ENCODE measurements around the gene XCR1. TPM values are rescaled to one million over a fixed set of nuclear protein-coding genes. Genes with fewer than 3 reads are reported as not detected.

XCR1 gene
- total RNA-seq, 4 donors from 2014 or later: 0.04 TPM; not detected in 3

DNA sequence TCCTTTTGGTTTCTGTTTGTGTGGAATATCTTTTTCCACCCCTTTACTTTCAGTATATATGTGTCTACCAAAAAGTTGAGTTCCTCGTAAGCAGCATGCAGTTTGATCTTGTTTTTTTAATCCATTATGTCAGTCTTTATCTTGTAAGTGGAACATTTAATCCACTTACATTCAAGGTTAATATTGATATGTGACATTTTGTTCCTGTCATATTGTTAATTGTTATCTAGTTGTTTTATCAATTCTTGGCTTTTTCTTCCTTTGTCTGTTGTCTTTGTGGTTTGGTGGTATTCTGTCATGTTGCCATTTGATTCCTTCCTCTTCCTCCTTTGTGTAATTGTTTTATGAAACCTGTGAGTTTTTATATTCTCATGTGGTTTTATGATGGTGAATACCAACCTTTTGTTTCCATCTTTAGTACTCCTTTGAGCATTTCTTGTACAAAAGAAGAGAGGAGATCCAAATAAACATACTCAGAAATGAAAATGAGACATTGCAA lies 43.4 kb upstream of the XCR1 start:
- no peak overlapping the region for H3K4me3 ChIP-seq
- TF ChIP-seq, protein P1, sequence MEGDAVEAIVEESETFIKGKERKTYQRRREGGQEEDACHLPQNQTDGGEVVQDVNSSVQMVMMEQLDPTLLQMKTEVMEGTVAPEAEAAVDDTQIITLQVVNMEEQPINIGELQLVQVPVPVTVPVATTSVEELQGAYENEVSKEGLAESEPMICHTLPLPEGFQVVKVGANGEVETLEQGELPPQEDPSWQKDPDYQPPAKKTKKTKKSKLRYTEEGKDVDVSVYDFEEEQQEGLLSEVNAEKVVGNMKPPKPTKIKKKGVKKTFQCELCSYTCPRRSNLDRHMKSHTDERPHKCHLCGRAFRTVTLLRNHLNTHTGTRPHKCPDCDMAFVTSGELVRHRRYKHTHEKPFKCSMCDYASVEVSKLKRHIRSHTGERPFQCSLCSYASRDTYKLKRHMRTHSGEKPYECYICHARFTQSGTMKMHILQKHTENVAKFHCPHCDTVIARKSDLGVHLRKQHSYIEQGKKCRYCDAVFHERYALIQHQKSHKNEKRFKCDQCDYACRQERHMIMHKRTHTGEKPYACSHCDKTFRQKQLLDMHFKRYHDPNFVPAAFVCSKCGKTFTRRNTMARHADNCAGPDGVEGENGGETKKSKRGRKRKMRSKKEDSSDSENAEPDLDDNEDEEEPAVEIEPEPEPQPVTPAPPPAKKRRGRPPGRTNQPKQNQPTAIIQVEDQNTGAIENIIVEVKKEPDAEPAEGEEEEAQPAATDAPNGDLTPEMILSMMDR (IDR thresholded peaks at IDR 0.05 in 4 of 5, conservative IDR thresholded peaks at IDR 0.05 in 1 of 5): no peak
- TF ChIP-seq POLR2A (IDR thresholded peaks at IDR 0.05): no peak
- no peak overlapping the region for H3K27ac ChIP-seq
- intact Hi-C loops (cut with DNase I; ENCODE audit: low total_unique reads): loop anchor here (10.0 kb wide), 1 partner anchor 226 kb away; the partner anchor contains the start of gene LZTFL1
- H3K9me3 ChIP-seq: no peaks in the 10 kb centered on the region
- no peaks in the 10 kb centered on the region for H3K36me3 ChIP-seq
- DNase-seq (no peak), ATAC-seq (no peak)
- in situ Hi-C loops (cut with MboI; ENCODE audit: low sequenced_read_pairs in 4 of 4): loop anchor here in 2 of 4 donors (10.0 to 25.0 kb wide), 2 partner anchors 306 to 308 kb away; no protein-coding TSS in a partner anchor
- H3K27me3 ChIP-seq: no peaks in the 10 kb centered on the region
- H3K4me1 ChIP-seq: peaks cover 7 to 21% of the 10 kb centered on the region in 2 donors

GRCh38 chr3:46068501-46068900 lies 41.2 kb upstream of the XCR1 start:
- TF ChIP-seq POLR2A (IDR thresholded peaks at IDR 0.05): no peak
- TF ChIP-seq, protein P1 (IDR thresholded peaks at IDR 0.05 in 4 of 5, conservative IDR thresholded peaks at IDR 0.05 in 1 of 5): no peak

GRCh38 chr3:46067401-46067800 lies 40.1 kb upstream of the XCR1 start:
- no peak for DNase-seq
- Histone ChIP-seq H3K27ac (peak overlapping the region in 3 of 4 donors; percentile 25 to 76 (median 58)), H3K36me3 (no peaks in the 10 kb centered on the region), H3K4me3 (no peak overlapping the region), H3K4me1 (peaks cover 32 to 43% of the 10 kb centered on the region in 2 donors), H3K27me3 (no peaks in the 10 kb centered on the region), H3K9me3 (no peaks in the 10 kb centered on the region)
- in situ Hi-C loops (cut with MboI; ENCODE audit: low sequenced_read_pairs in 4 of 4) (loop anchor here in 2 of 4 donors (10.0 to 25.0 kb wide), 2 partner anchors 305 to 313 kb away; no protein-coding TSS in a partner anchor), intact Hi-C loops (cut with DNase I; ENCODE audit: low total_unique reads) (no loop called here)
- no peak for TF ChIP-seq POLR2A (IDR thresholded peaks at IDR 0.05)
- TF ChIP-seq, protein P1 (IDR thresholded peaks at IDR 0.05 in 4 of 5, conservative IDR thresholded peaks at IDR 0.05 in 1 of 5): no peak
- no peak for ATAC-seq

More at GRCh38 chr3:46068501-46068900, 41.2 kb upstream of the XCR1 start:
- H3K9me3 ChIP-seq: no peaks in the 10 kb centered on the region
- in situ Hi-C loops (cut with MboI; ENCODE audit: low sequenced_read_pairs in 4 of 4): loop anchor here in 2 of 4 donors (10.0 to 25.0 kb wide), 2 partner anchors 306 to 314 kb away; no protein-coding TSS in a partner anchor
- no peak for DNase-seq
- H3K36me3 ChIP-seq: no peaks in the 10 kb centered on the region
- H3K27ac ChIP-seq: peak overlapping the region in 3 of 4 donors; percentile 8 to 76 (median 58)
- ATAC-seq: no peak
- H3K4me1 ChIP-seq: peaks cover 22 to 32% of the 10 kb centered on the region in 2 donors
- H3K27me3 ChIP-seq: no peaks in the 10 kb centered on the region
- no peak overlapping the region for H3K4me3 ChIP-seq
- intact Hi-C loops (cut with DNase I; ENCODE audit: low total_unique reads): no loop called here

DNA sequence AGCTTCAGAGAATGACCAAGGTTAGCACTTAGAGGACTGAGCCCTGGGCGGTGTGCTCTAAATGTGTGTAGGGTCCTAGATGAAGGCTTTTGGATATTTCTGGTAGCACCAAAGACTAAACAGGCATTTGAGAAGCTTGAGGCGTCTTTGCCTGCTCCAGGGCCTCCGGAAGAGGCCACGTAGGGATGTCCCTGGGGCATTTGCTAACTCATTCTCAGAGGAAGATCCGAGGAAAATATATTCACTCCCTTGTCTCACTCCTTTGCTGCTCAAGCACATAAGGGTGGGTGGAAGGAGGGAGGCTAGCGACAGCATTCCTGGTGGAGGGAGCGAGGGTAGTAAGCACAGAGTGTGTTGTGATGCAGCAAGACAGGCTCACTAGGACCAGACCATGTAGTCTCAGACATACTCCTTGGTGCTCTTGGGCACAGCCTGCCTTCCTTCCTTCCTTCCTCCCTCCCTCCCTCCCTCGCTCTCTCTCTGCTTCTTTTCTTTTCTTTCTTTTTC lies 38.5 kb upstream of the XCR1 start:
- ATAC-seq (peak; percentile 37 to 50), DNase-seq (no peak)
- no peak for TF ChIP-seq POLR2A (IDR thresholded peaks at IDR 0.05)
- TF ChIP-seq, protein P1 (IDR thresholded peaks at IDR 0.05 in 4 of 5, conservative IDR thresholded peaks at IDR 0.05 in 1 of 5): no peak
- H3K9me3 ChIP-seq: no peaks in the 10 kb centered on the region
- H3K4me1 ChIP-seq: peaks cover 33 to 47% of the 10 kb centered on the region in 2 donors
- no peaks in the 10 kb centered on the region for H3K27me3 ChIP-seq
- no peak overlapping the region for H3K4me3 ChIP-seq
- H3K27ac ChIP-seq: peak overlapping the region; percentile 49 to 79 (median 74)
- intact Hi-C loops (cut with DNase I; ENCODE audit: low total_unique reads) (no loop called here), in situ Hi-C loops (cut with MboI; ENCODE audit: low sequenced_read_pairs in 4 of 4) (loop anchor here in 2 of 4 donors (10.0 to 25.0 kb wide), 2 partner anchors 304 to 311 kb away; no protein-coding TSS in a partner anchor)
- H3K36me3 ChIP-seq: no peaks in the 10 kb centered on the region
